ENCODE results near the gene TMEM229B. TPM values are rescaled to one million over a fixed set of nuclear protein-coding genes. Genes with fewer than 3 reads are reported as not detected.

TMEM229B gene
- total RNA-seq, 2 donors from 2014 or later: 1.1 to 1.5 TPM

GRCh38 chr14:67516676-67517075 is 28.2 kb upstream of the TMEM229B start:
- H3K27ac ChIP-seq (ENCODE audit: low read depth, low read length): no peak overlapping the region
- no peaks in the 10 kb centered on the region for H3K36me3 Mint-ChIP-seq (ENCODE audit: low read depth)
- H3K27me3 Mint-ChIP-seq (ENCODE audit: insufficient read depth): peaks cover 76% of the 10 kb centered on the region
- H3K9me3 ChIP-seq (ENCODE audit: control insufficient read depth, low read length): no peaks in the 10 kb centered on the region
- peaks cover 88% of the 10 kb centered on the region for H3K27me3 ChIP-seq (ENCODE audit: control insufficient read depth, insufficient read depth, low read length, poor library complexity, severe bottlenecking)
- no peaks in the 10 kb centered on the region for H3K36me3 ChIP-seq (ENCODE audit: control insufficient read depth, insufficient read depth, low read length)
- TF ChIP-seq CTCF (conservative IDR thresholded peaks at IDR 0.05): no peak
- H3K4me3 ChIP-seq (ENCODE audit: low read length): no peak overlapping the region
- 45% methylated on average over 2 of the region's 2 CpGs; no CpG with 5 or more reads in 1 of the 2 experiments for WGBS, 2 experiments (ENCODE audit: insufficient coverage in 1 of 2, insufficient read length in 1 of 2)
- no peak overlapping the region for H3K27ac Mint-ChIP-seq
- peaks cover 3% of the 10 kb centered on the region for H3K4me1 ChIP-seq (ENCODE audit: control insufficient read depth, insufficient read depth, low read length)
- no peak for DNase-seq
- H3K4me3 Mint-ChIP-seq: peak overlapping the region; percentile 62
- H3K9me3 Mint-ChIP-seq: no peaks in the 10 kb centered on the region
- peaks cover 2% of the 10 kb centered on the region for H3K4me1 Mint-ChIP-seq
- no peak overlapping the region for H3K9ac ChIP-seq (ENCODE audit: extremely low read depth, low read length, poor library complexity, severe bottlenecking)

GRCh38 chr14:67515386-67516079 is 27.0 kb upstream of the TMEM229B start:
- peaks cover 77% of the 10 kb centered on the region for H3K27me3 Mint-ChIP-seq (ENCODE audit: insufficient read depth)
- Histone ChIP-seq H3K4me1 (ENCODE audit: control insufficient read depth, insufficient read depth, low read length) (peaks cover 3% of the 10 kb centered on the region), H3K9ac (ENCODE audit: extremely low read depth, low read length, poor library complexity, severe bottlenecking) (no peak overlapping the region), H3K9me3 (ENCODE audit: control insufficient read depth, low read length) (no peaks in the 10 kb centered on the region), H3K36me3 (ENCODE audit: control insufficient read depth, insufficient read depth, low read length) (no peaks in the 10 kb centered on the region), H3K27me3 (ENCODE audit: control insufficient read depth, insufficient read depth, low read length, poor library complexity, severe bottlenecking) (peaks cover 87% of the 10 kb centered on the region), H3K27ac (ENCODE audit: low read depth, low read length) (no peak overlapping the region), H3K4me3 (ENCODE audit: low read length) (no peak overlapping the region)
- peak; percentile 75 for DNase-seq
- peaks cover 2% of the 10 kb centered on the region for H3K4me1 Mint-ChIP-seq
- H3K4me3 Mint-ChIP-seq: peak overlapping the region; percentile 62
- H3K9me3 Mint-ChIP-seq: no peaks in the 10 kb centered on the region
- WGBS, 2 experiments (ENCODE audit: insufficient coverage in 1 of 2, insufficient read length in 1 of 2): 10 to 68% methylated on average over 6 to 45 of the region's 45 CpGs
- TF ChIP-seq CTCF (conservative IDR thresholded peaks at IDR 0.05): peak; percentile 29
- H3K36me3 Mint-ChIP-seq (ENCODE audit: low read depth): no peaks in the 10 kb centered on the region
- H3K27ac Mint-ChIP-seq: no peak overlapping the region

GRCh38 chr14:67514650-67515385 is 26.3 kb upstream of the TMEM229B start:
- peaks cover 2% of the 10 kb centered on the region for H3K4me1 Mint-ChIP-seq
- Histone ChIP-seq H3K4me3 (ENCODE audit: low read length) (peak overlapping the region; percentile 58), H3K9ac (ENCODE audit: extremely low read depth, low read length, poor library complexity, severe bottlenecking) (no peak overlapping the region), H3K4me1 (ENCODE audit: control insufficient read depth, insufficient read depth, low read length) (peaks cover 3% of the 10 kb centered on the region), H3K27me3 (ENCODE audit: control insufficient read depth, insufficient read depth, low read length, poor library complexity, severe bottlenecking) (peaks cover 85% of the 10 kb centered on the region), H3K9me3 (ENCODE audit: control insufficient read depth, low read length) (no peaks in the 10 kb centered on the region), H3K36me3 (ENCODE audit: control insufficient read depth, insufficient read depth, low read length) (no peaks in the 10 kb centered on the region), H3K27ac (ENCODE audit: low read depth, low read length) (no peak overlapping the region)
- peak; percentile 77 for DNase-seq
- no peak overlapping the region for H3K27ac Mint-ChIP-seq
- H3K27me3 Mint-ChIP-seq (ENCODE audit: insufficient read depth): peaks cover 72% of the 10 kb centered on the region
- TF ChIP-seq CTCF (conservative IDR thresholded peaks at IDR 0.05): no peak
- WGBS, 2 experiments (ENCODE audit: insufficient coverage in 1 of 2, insufficient read length in 1 of 2): 1 to 5% methylated on average over 35 to 75 of the region's 75 CpGs
- no peaks in the 10 kb centered on the region for H3K36me3 Mint-ChIP-seq (ENCODE audit: low read depth)
- H3K9me3 Mint-ChIP-seq: no peaks in the 10 kb centered on the region
- H3K4me3 Mint-ChIP-seq: peak overlapping the region; percentile 62
